Transverse colon (tissue), 4 donors: ENCODE results near the gene KIF1B. TPM values are rescaled to one million over a fixed set of nuclear protein-coding genes. Genes with fewer than 3 reads are reported as not detected.

Experiments used
- DNase-seq: peaks from one replicate; pipeline ENCODE4 v3.0.0-alpha.2; 2019
- H3K27ac ChIP-seq, 4 donors: fragments of 200-600 bp; sonication (generic); 2 replicates each; pipeline ENCODE4 v1.5.1; 2016 to 2018; ENCODE audit warnings: inconsistent platforms in 4 of 4
- H3K27me3 ChIP-seq: fragments of 200-600 bp; sonication (generic); 2 replicates; pipeline ENCODE4 v1.5.1; 2017; ENCODE audit warnings: inconsistent platforms
- H3K36me3 ChIP-seq, 4 donors: fragments of 200-600 bp; sonication (generic); 2 replicates each; pipeline ENCODE4 v1.5.1; 2017 to 2019; ENCODE audit warnings: inconsistent platforms in 4 of 4
- H3K4me1 ChIP-seq, 4 donors: fragments of 200-600 bp; sonication (generic); 2 replicates each; pipeline ENCODE4 v1.5.1; 2017 to 2020; ENCODE audit warnings: inconsistent platforms in 4 of 4
- H3K4me3 ChIP-seq, 4 donors: fragments of 200-600 bp; sonication (generic); 1 replicate in 1 of 4; 2 replicates in 3 of 4; pipeline versions ENCODE4 v1.5.1 to v1.6.1; 2017 to 2019; ENCODE audit warnings: inconsistent platforms in 4 of 4
- H3K9me3 ChIP-seq, 2 donors: fragments of 200-600 bp; sonication (generic); 2 replicates each; pipeline ENCODE4 v1.5.1; 2017 to 2019; ENCODE audit warnings: inconsistent platforms in 2 of 2
- CTCF ChIP-seq, 5 experiments: fragments of 200-600 bp in 3 of 5; fragments of 450-650 bp in 2 of 5; sonication (generic) in 3 of 5; IDR thresholded peaks; 1 replicate in 2 of 5; 2 replicates in 3 of 5; pipeline ENCODE4 v1.5.1; 2016 to 2017; ENCODE audit warnings: antibody characterized with exemption in 5 of 5, inconsistent platforms in 3 of 5, mild to moderate bottlenecking in 2 of 5, moderate library complexity in 1 of 5
- EP300 ChIP-seq: sonication (generic); formaldehyde crosslinking; IDR thresholded peaks from one replicate; pipeline ENCODE4 v1.6.1; 2017; ENCODE audit warnings: antibody characterized with exemption, low read depth
- POLR2A ChIP-seq: fragments of 450-650 bp; IDR thresholded peaks from one replicate; pipeline ENCODE4 v1.6.1; 2016; ENCODE audit warnings: antibody characterized with exemption, mild to moderate bottlenecking, moderate library complexity
- POLR2AphosphoS5 ChIP-seq, 3 donors: sonication (generic); formaldehyde crosslinking; IDR thresholded peaks; one replicate each; pipeline ENCODE4 v1.6.1; 2016; ENCODE audit warnings: antibody characterized with exemption in 3 of 3
- WGBS, 2 donors: methylation state at CpG; one replicate each; pipeline ENCODE4 v1.1.5; 2018; ENCODE audit warnings: low coverage in 1 of 2; 5-methylcytosine and 5-hydroxymethylcytosine counted together
- in situ Hi-C, 4 donors: fragments of 200-750 bp; cut with MboI; loops; one replicate each; pipeline versions ENCODE4 v1.15.0 to v1.15.1; 2017; ENCODE audit warnings: low sequenced_read_pairs in 3 of 4, low pct_ligation_motif_present in 1 of 4, low pct_unique_long_range_greater_than_20kb in 1 of 4
- intact Hi-C: fragments of 100-400 bp; cut with DNase I; formaldehyde crosslinking; loops from one replicate; pipeline ENCODE4 v1.15.1; 2023; ENCODE audit warnings: low total_unique reads
- total RNA-seq, 4 donors: library from RNA; depleted of rRNA; stranded (reverse); fragments of >200 nt; gene quantifications; one replicate each; pipeline ENCODE4 v1.1.0, GENCODE V29; 2016

The KIF1B gene
- total RNA-seq, 4 donors from 2014 or later, result 50.9 to 87.9 (median 71.4) TPM

- no peaks in the 10 kb centered on the region for H3K27me3 ChIP-seq
- DNase-seq, result no peak
- intact Hi-C loops, result loop anchor here (5.0 kb wide), 1 partner anchor 48 kb away; no protein-coding TSS in a partner anchor
- TF ChIP-seq POLR2AphosphoS5 (IDR thresholded peaks at IDR 0.05) (no peak), CTCF (IDR thresholded peaks at IDR 0.05) (no peak), POLR2A (no peak), EP300 (no peak)
- H3K9me3 ChIP-seq, result no peaks in the 10 kb centered on the region
- H3K27ac ChIP-seq, result no peak overlapping the region
- in situ Hi-C loops, result loop anchor here in 1 of 4 donors (10.0 kb wide), 1 partner anchor 45 kb away; no protein-coding TSS in a partner anchor
- no peaks in the 10 kb centered on the region for H3K4me1 ChIP-seq
- 95 to 100% methylated on average over 1 to 6 of the region's 6 CpGs for WGBS, 2 donors
- no peak overlapping the region for H3K4me3 ChIP-seq
- peaks cover 0 to 21% (median 4%) of the 10 kb centered on the region in 4 donors for H3K36me3 ChIP-seq
These were observed 169.3 kb downstream of the KIF1B start for GRCh38 chr1:10379676-10380075.

GRCh38 chr1:10380594-10381275, 170.4 kb downstream of the KIF1B start:
- in situ Hi-C loops (no loop called here), intact Hi-C loops (no loop called here)
- no peak for DNase-seq
- no peaks in the 10 kb centered on the region for H3K4me1 ChIP-seq
- no peak overlapping the region for H3K4me3 ChIP-seq
- 56 to 81% methylated on average over 3 to 5 of the region's 5 CpGs for WGBS, 2 donors
- peaks cover 0 to 13% (median 0%) of the 10 kb centered on the region in 4 donors for H3K36me3 ChIP-seq
- TF ChIP-seq POLR2AphosphoS5 (IDR thresholded peaks at IDR 0.05) (no peak), EP300 (no peak), POLR2A (no peak), CTCF (IDR thresholded peaks at IDR 0.05) (no peak)
- H3K27me3 ChIP-seq, result no peaks in the 10 kb centered on the region
- no peaks in the 10 kb centered on the region for H3K9me3 ChIP-seq
- peak overlapping the region in 1 of 4 donors; percentile 6 for H3K27ac ChIP-seq

GRCh38 chr1:10383630-10384029, 173.3 kb downstream of the KIF1B start:
- Histone ChIP-seq H3K9me3 (no peaks in the 10 kb centered on the region), H3K27me3 (no peaks in the 10 kb centered on the region), H3K36me3 (peaks cover 0 to 6% (median 0%) of the 10 kb centered on the region in 4 donors), H3K4me3 (no peak overlapping the region), H3K27ac (no peak overlapping the region), H3K4me1 (peaks cover 9 to 19% (median 17%) of the 10 kb centered on the region in 4 donors)
- TF ChIP-seq POLR2A, result no peak
- TF ChIP-seq POLR2AphosphoS5 (IDR thresholded peaks at IDR 0.05), result no peak
- no peak for TF ChIP-seq CTCF (IDR thresholded peaks at IDR 0.05)
- TF ChIP-seq EP300, result no peak
- in situ Hi-C loops (no loop called here), intact Hi-C loops (no loop called here)
- no peak for DNase-seq
- 96% methylated on average over 4 of the region's 4 CpGs; no CpG with 5 or more reads in 1 of the 2 donors for WGBS, 2 donors

- in situ Hi-C loops (no loop called here), intact Hi-C loops (no loop called here)
- Histone ChIP-seq H3K4me1 (peaks cover 9 to 24% (median 20%) of the 10 kb centered on the region in 4 donors), H3K27me3 (no peaks in the 10 kb centered on the region), H3K9me3 (no peaks in the 10 kb centered on the region), H3K36me3 (no peaks in the 10 kb centered on the region), H3K4me3 (no peak overlapping the region), H3K27ac (no peak overlapping the region)
- TF ChIP-seq EP300, result no peak
- no peak for TF ChIP-seq POLR2AphosphoS5 (IDR thresholded peaks at IDR 0.05)
- TF ChIP-seq POLR2A, result no peak
- no peak for TF ChIP-seq CTCF (IDR thresholded peaks at IDR 0.05)
- DNase-seq, result no peak
- WGBS, 2 donors, result 84 to 88% methylated on average over 6 to 8 of the region's 8 CpGs
These were observed 173.8 kb downstream of the KIF1B start for GRCh38 chr1:10384219-10384618.
